Measurements from ENCODE around the gene VMO1.

The VMO1 gene

DNA sequence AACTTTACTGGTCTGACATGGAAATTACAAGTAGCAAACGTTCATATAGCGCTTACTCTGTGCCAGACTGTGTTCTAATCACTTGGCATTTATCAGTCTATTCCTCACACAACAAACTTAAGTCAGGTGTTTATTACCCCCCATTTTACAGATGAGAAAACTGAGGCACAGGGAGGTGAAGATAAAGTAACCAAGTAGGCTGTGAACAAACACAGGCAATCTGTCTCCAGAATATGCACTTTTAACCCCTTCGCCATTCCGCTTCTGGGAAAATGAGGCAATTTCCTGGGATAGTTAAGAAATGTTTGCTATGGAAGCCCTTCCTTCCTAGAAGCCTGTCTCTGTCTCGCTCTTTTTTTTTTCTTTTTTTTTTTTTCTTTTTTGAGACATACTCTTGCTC, 34.2 kb downstream of the VMO1 start:
- no peak for DNase-seq

- DNase-seq, result no peak
Measured at GRCh38 chr17:4750606-4751005, 35.6 kb downstream of the VMO1 start.

DNA sequence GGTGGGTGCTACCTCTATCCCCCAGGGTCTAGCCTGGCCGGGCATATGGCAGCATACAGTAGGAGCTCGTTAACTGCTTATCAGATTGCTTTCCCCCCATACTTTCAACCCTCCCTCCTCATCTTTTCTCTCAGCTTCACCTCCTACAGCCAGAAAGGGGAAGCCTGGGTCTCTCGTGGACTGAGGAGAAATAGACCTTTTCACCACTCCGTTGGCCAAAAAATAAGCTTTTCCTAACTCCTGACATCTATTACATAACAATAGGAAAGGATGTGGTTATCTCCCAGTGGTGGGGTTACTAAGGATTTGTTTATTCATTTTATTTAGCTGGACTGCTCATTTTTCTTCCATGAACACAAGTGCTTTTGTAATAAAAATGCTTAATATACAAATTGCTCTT, 37.5 kb downstream of the VMO1 start:
- no peak for DNase-seq

GRCh38 chr17:4747847-4748246, 38.3 kb downstream of the VMO1 start:
- DNase-seq, result peak; percentile 62

DNA sequence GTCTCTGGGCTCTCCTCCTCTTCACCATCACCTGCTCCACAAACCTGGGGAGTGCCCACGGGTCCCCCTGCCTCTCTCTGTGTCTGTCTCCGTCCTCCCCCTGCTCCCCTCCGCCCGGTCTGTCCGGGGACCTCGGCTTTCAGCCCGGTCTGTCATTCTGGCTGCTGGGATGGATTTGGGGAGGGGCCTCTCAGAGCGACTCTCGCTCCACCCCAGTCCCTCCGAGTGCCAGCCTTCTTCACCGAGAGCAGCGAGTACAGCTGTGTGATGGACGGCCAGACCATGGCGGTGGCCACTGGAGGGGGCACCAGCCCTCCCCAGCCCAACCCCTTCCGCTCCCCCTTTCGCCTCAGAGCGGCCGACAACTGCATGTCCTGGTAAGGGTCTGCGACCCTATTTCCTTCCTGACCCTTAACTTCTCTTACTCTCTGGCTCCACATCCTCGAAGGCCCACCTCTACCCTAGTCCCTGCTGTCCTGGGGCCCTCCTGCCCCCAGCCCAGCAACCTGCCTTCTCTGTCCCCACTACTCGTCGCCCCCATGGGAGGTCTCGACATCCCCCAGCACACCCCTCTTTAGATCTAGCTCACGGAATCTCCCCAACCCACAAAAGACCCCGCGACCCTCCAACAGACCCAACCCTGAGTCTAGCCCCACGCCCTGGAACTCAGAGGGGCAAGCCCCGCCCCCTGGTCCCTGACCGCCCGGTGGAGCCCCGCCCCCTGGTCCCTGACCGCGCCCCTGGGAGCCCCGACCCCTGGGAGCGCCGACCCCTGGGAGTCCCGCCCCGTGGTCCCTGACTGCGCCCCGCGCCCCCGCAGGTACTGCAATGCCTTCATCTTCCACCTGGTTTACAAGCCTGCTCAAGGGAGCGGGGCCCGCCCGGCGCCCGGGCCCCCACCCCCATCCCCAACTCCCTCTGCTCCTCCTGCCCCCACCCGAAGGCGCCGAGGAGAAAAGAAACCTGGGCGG, 40.9 kb downstream of the VMO1 start:
- DNase-seq, result no peak

- no peak for DNase-seq
Measured at GRCh38 chr17:4743898-4744297, 42.3 kb downstream of the VMO1 start.

- DNase-seq, result no peak
Measured at GRCh38 chr17:4743216-4743615, 42.9 kb downstream of the VMO1 start.

DNA sequence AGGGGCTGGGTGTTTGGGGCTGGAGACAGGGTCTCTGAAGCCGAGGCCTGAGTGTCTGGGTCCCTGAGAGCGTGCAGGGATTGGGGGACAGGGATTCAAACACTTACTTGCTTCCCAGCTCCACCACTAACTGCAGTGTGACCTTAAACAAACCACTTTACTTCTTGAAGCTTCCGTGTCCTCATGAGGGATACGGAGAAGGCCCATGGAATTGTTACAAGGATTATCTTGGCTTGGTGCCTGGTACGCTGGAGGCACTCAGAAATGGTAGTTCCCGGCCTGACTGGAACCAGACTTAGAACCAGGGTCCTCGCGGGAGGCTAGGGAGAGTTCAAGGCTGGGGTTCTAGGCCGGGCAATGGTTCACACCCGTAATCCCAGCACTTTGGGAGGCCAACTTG, 43.5 kb downstream of the VMO1 start:
- DNase-seq, result no peak

DNA sequence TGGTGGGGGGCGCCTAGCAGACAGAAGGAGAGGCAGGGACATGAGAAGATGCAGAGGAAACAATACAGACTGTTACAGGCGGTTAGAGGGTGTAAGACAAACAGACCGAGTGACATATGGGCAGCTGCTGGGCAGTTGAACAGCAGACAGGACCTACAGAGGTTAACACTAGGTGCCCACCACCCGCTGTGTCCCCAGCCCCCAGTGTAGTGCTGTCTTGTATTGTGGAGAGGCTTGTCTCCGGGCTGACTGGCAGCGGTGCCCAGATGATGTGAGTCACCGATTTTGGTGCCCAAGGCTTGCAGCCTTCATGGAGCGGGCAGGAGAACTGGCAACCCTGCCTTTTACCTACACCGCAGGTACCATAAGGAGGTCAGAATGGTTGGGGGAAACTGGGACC, 44.0 kb downstream of the VMO1 start:
- DNase-seq, result no peak

GRCh38 chr17:4741544-4741943, 44.6 kb downstream of the VMO1 start:
- DNase-seq, result no peak

DNA sequence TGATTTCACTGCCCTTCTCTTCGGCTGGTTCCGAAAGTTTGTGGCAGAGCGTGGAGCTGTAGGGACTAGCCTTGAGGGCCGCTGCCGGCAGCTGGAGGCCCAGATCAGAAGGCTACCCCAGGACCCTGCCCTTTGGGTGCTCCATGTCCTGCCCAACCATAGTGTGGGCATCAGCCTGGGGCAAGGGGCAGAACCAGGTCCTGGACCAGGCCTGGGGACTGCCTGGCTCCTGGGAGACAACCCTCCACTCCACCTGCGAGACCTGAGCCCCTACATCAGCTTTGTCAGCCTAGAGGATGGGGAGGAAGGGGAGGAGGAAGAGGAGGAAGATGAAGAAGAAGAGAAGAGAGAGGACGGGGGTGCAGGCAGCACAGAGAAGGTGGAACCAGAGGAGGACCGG, 45.6 kb downstream of the VMO1 start:
- DNase-seq, result no peak

GRCh38 chr17:4740025-4740351, 46.2 kb downstream of the VMO1 start:
- no peak for DNase-seq

- peak; percentile 22 for DNase-seq
Measured at GRCh38 chr17:4739122-4740024, 46.8 kb downstream of the VMO1 start, which contains the start of the genes CXCL16 and ZMYND15. TSS of gene CXCL16 (minus strand) at chr17:4739928. CDS start at chr17:4739339, 589 bp downstream. TSS of gene ZMYND15 (plus strand) at chr17:4739833. CDS start at chr17:4740549, 716 bp downstream.

DNA sequence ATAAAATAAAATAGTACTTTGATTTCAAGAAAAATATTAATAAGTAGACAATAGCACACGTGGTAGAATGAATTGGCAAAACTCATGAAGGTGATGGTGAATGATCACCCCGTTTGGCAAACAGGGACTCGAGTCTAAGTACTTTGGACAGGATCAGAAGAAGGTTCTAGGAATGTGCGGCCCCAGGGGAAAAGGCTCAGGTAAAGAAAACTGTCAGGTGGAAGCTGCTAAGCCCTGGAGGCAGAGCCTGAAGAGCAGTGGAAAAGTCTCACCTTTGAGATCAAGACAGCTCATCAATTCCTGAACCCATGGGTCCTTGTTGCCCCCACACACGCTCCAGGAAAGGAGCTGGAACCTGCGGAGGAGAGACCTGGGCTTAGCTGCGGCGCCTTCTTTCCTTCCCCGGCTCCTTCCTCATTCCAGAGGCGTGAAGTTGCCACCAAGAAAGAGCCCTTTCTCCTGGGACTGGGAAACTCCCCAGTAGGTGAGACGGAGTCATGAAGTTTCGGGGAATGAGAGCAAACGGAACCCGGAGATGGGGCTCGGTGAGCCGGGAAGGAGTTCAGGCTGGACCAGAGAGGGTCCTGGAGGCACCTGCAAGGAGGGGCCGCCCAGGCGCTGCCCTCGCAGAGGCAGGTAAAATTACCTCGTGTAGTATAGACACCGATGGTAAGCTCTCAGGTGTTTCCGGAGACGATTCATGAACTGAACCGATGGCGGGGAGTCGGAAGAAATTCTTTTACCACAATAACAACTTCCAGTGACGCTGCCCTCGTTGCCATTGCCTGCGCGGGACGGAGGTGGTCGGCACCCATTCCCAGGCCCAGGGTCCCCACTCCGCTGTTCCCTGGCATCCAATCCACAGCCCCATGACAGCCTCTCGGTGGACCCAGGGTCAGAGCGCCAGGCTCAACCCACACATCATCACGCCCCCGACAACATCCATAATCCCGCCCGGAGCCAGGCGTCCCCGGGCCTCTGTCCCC, 47.7 kb downstream of the VMO1 start:
- DNase-seq, result no peak

- no peak for DNase-seq
Measured at GRCh38 chr17:4735876-4736651, 50.1 kb downstream of the VMO1 start.
